Smooth muscle cell (in vitro differentiated cells): ENCODE measurements around the gene LMBR1L. TPM values are rescaled to one million over a fixed set of nuclear protein-coding genes. Genes with fewer than 3 reads are reported as not detected.

Experiments
- DNase-seq: peaks from one replicate; lab custom pipeline; 2025; ENCODE audit not compliant: unreplicated experiment; lab: John Stamatoyannopoulos, UW
- H2AFZ ChIP-seq: fragments of 200-600 bp; sonication (generic); 2 replicates; pipeline ENCODE4 v1.6.0; 2016; ENCODE audit warnings: antibody characterized with exemption, low read depth, mild to moderate bottlenecking
- H3F3A ChIP-seq: fragments of 200-600 bp; sonication (generic); 2 replicates; pipeline ENCODE4 v1.6.0; 2017; ENCODE audit warnings: antibody characterized with exemption, low read depth
- H3K27ac ChIP-seq: fragments of 200-600 bp; sonication (generic); 2 replicates; pipeline ENCODE4 v1.5.1; 2016; ENCODE audit warnings: low read depth, mild to moderate bottlenecking
- H3K27me3 ChIP-seq: fragments of 200-600 bp; sonication (generic); 2 replicates; pipeline ENCODE4 v1.6.1; 2016; ENCODE audit warnings: low read depth, mild to moderate bottlenecking
- H3K36me3 ChIP-seq: fragments of 200-600 bp; sonication (generic); 2 replicates; pipeline ENCODE4 v1.5.1; 2016; ENCODE audit warnings: low read depth
- H3K4me1 ChIP-seq: fragments of 200-600 bp; sonication (generic); 2 replicates; pipeline ENCODE4 v1.5.1; 2016; ENCODE audit warnings: low read depth
- H3K4me2 ChIP-seq: fragments of 200-600 bp; sonication (generic); 2 replicates; pipeline ENCODE4 v1.6.0; 2016; ENCODE audit warnings: mild to moderate bottlenecking
- H3K4me3 ChIP-seq: fragments of 200-600 bp; sonication (generic); 2 replicates; pipeline ENCODE4 v1.5.1; 2016; ENCODE audit warnings: mild to moderate bottlenecking
- H3K79me2 ChIP-seq: fragments of 200-600 bp; sonication (generic); 2 replicates; pipeline ENCODE4 v1.6.0; 2016; ENCODE audit warnings: low read depth, mild to moderate bottlenecking
- H3K9ac ChIP-seq: fragments of 200-600 bp; sonication (generic); 2 replicates; pipeline ENCODE4 v1.6.0; 2016; ENCODE audit warnings: low read depth
- H3K9me3 ChIP-seq: fragments of 200-600 bp; sonication (generic); replicated peaks from 2 replicates; pipeline ENCODE4 v1.5.1; 2016; ENCODE audit warnings: low read depth
- H4K20me1 ChIP-seq: fragments of 200-600 bp; sonication (generic); 2 replicates; pipeline ENCODE4 v1.6.0; 2016; ENCODE audit warnings: low read depth
- CTCF ChIP-seq: fragments of 200-600 bp; sonication (generic); IDR thresholded peaks from 2 replicates; pipeline ENCODE4 v1.5.1; 2017; ENCODE audit warnings: borderline replicate concordance, mild to moderate bottlenecking, antibody characterized with exemption; ENCODE audit not compliant: insufficient read depth, poor library complexity, severe bottlenecking
- WGBS: methylation state at CpG from one replicate; pipeline ENCODE4 v1.1.7; 2016; ENCODE audit warnings: low lambda C conversion rate; 5-methylcytosine and 5-hydroxymethylcytosine counted together
- polyA plus RNA-seq: library from polyadenylated mRNA; unstranded; fragments of >200 nt; fragmentation: Nextera tagmentation; extraction: Ambion mirVana; gene quantifications from 2 replicates; pipeline ENCODE4 v1.2.1, GENCODE V29; 2016
- total RNA-seq: library from RNA; depleted of rRNA; stranded (reverse); fragments of >200 nt; gene quantifications from 2 replicates; pipeline ENCODE4 v1.2.3, GENCODE V29; 2014

Gene LMBR1L
- total and polyA plus RNA-seq, 2 experiments from 2014 or later = 49.5 to 57.3 TPM

GRCh38 chr12:49058366-49059044, 52.1 kb downstream of the LMBR1L start:
- no peaks in the 10 kb centered on the region for H3K36me3 ChIP-seq

GRCh38 chr12:49057888-49058287, 52.8 kb downstream of the LMBR1L start:
- Histone ChIP-seq H3K27me3 (no peaks in the 10 kb centered on the region), H3K4me3 (peak overlapping the region; percentile 87), H3K4me1 (peaks cover 37% of the 10 kb centered on the region), H3K9ac (peak overlapping the region; percentile 98), H3K9me3 (no peaks in the 10 kb centered on the region), H3K36me3 (no peaks in the 10 kb centered on the region), H3K79me2 (peaks cover 68% of the 10 kb centered on the region), H2AFZ (no peak overlapping the region), H3F3A (peaks cover 5% of the 10 kb centered on the region), H3K27ac (no peak overlapping the region), H4K20me1 (peaks cover 67% of the 10 kb centered on the region), H3K4me2 (peak overlapping the region; percentile 99)
- 23% methylated on average over 4 of the region's 4 CpGs for WGBS
- DNase-seq = no peak
- TF ChIP-seq CTCF = no peak

More at GRCh38 chr12:49058366-49059044, 52.1 kb downstream of the LMBR1L start:
- Histone ChIP-seq H3K27ac (no peak overlapping the region), H3K9me3 (no peaks in the 10 kb centered on the region), H3K4me3 (peak overlapping the region; percentile 87), H3K9ac (peak overlapping the region; percentile 98), H4K20me1 (peaks cover 61% of the 10 kb centered on the region), H3K79me2 (peaks cover 68% of the 10 kb centered on the region), H3F3A (peaks cover 5% of the 10 kb centered on the region), H3K4me1 (peaks cover 37% of the 10 kb centered on the region), H3K27me3 (no peaks in the 10 kb centered on the region), H3K4me2 (peak overlapping the region; percentile 99), H2AFZ (no peak overlapping the region)
- TF ChIP-seq CTCF = no peak
- DNase-seq = no peak
- 5% methylated on average over 5 of the region's 5 CpGs for WGBS

GRCh38 chr12:49055978-49056754, 54.5 kb downstream of the LMBR1L start:
- Histone ChIP-seq H3K27ac (peak overlapping the region; percentile 37), H3K4me1 (peaks cover 33% of the 10 kb centered on the region), H3K36me3 (no peaks in the 10 kb centered on the region), H3K4me2 (peak overlapping the region; percentile 99), H3F3A (peaks cover 5% of the 10 kb centered on the region), H3K79me2 (peaks cover 68% of the 10 kb centered on the region), H3K4me3 (peak overlapping the region; percentile 17), H3K9ac (no peak overlapping the region), H2AFZ (no peak overlapping the region), H3K9me3 (no peaks in the 10 kb centered on the region), H4K20me1 (peaks cover 85% of the 10 kb centered on the region), H3K27me3 (no peaks in the 10 kb centered on the region)
- no peak for DNase-seq
- TF ChIP-seq CTCF = no peak
- WGBS = 65% methylated on average over 7 of the region's 7 CpGs
